Calu3 (cell line): Measurements from ENCODE around the gene TMPRSS13. TPM values are rescaled to one million over a fixed set of nuclear protein-coding genes. Genes with fewer than 3 reads are reported as not detected.

ENCODE experiments used
- BruUV-seq: library from RNA; stranded (reverse); fragments of 400-500 nt; replicated peaks from 2 replicates; lab custom pipeline; 2021; lab: Mats Ljungman, UMichigan
- CTCF ChIA-PET: fragments of 300-600 bp; sonication (Branson Sonifier 250); formaldehyde crosslinking; loops from one replicate; lab custom pipeline; 2022; ENCODE audit warnings: antibody characterized with exemption; lab: Charles Lee
- DNase-seq: peaks from one replicate; pipeline ENCODE4 v3.0.0; 2022
- H3K27ac Mint-ChIP-seq: one replicate; pipeline ENCODE4 v1.8.0; 2022; ENCODE audit warnings: mixed read lengths; ENCODE audit not compliant: unreplicated experiment
- H3K27me3 Mint-ChIP-seq: one replicate; pipeline ENCODE4 v1.8.0; 2022; ENCODE audit warnings: mixed read lengths; ENCODE audit not compliant: unreplicated experiment
- H3K36me3 Mint-ChIP-seq: one replicate; pipeline ENCODE4 v1.8.0; 2022; ENCODE audit warnings: mild to moderate bottlenecking, moderate library complexity, mixed read lengths; ENCODE audit not compliant: insufficient read depth, unreplicated experiment
- H3K4me1 Mint-ChIP-seq: one replicate; pipeline ENCODE4 v1.8.0; 2022; ENCODE audit warnings: mild to moderate bottlenecking, low read depth, mixed read lengths; ENCODE audit not compliant: unreplicated experiment
- H3K4me3 Mint-ChIP-seq: one replicate; pipeline ENCODE4 v1.8.0; 2022; ENCODE audit warnings: mild to moderate bottlenecking, low read depth, moderate library complexity, mixed read lengths; ENCODE audit not compliant: unreplicated experiment
- H3K9me3 Mint-ChIP-seq: one replicate; pipeline ENCODE4 v1.8.0; 2022; ENCODE audit warnings: low read depth, mixed read lengths; ENCODE audit not compliant: unreplicated experiment
- intact Hi-C: fragments of 100-400 bp; cut with micrococcal nuclease; formaldehyde crosslinking; loops from one replicate; pipeline ENCODE4 v1.10.0; 2022; ENCODE audit not compliant: unreplicated experiment
- total RNA-seq: library from RNA; stranded (reverse); gene quantifications from 2 replicates; pipeline ENCODE4 v1.2.3, GENCODE V29; 2022
- TF ChIP-seq, protein P1 (sequence below): fragments of 200-600 bp; IDR thresholded peaks from one replicate; pipeline ENCODE4 v1.8.0; 2022; ENCODE audit warnings: antibody characterized with exemption; ENCODE audit not compliant: unreplicated experiment

Gene TMPRSS13
- total RNA-seq, 1 experiment from 2014 or later: 2.3 TPM

DNA sequence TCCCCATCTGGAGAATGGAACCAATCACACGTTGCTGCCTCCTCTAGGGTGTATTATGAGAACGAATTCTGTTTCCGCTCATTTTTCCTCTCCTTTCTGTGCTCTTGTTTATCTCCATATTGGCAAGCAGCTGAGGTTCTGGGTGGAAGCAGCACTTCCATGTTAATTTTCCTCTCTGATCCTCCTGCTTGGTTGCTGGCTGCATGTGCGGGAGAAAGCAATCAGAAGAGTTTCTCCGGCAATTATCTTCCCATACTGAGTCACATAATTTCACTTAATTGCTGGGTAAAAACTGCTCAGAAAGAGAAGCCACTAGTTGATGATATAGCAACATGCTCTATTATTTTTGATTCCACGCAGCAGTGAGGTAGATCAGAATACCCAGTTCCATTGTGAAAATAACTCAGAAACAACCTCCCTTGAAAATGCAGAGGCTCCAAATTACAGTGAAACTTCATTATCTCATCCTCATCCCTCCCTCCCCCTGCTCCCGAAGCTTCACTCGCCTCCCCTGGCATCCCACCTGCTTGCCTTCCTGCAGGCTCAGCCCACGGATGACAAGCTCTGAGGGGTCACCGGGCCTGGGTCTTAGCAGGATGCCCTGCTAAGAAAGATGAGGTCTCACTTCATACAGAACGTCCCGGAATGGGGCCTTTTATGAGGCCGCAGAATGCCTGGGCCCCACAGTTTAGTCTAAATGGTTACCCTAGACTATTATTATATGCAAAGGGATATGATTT, 73.1 kb downstream of the TMPRSS13 start:
- Mint-ChIP-seq H3K27ac (no peak overlapping the region), H3K4me3 (no peak overlapping the region), H3K9me3 (peaks cover 7% of the 10 kb centered on the region), H3K27me3 (peaks cover 91% of the 10 kb centered on the region), H3K4me1 (no peaks in the 10 kb centered on the region), H3K36me3 (no peaks in the 10 kb centered on the region)
- CTCF ChIA-PET: no interaction called here
- no TSS peak for BruUV-seq
- intact Hi-C loops: no loop called here
- no peak for DNase-seq
- TF ChIP-seq, protein P1, sequence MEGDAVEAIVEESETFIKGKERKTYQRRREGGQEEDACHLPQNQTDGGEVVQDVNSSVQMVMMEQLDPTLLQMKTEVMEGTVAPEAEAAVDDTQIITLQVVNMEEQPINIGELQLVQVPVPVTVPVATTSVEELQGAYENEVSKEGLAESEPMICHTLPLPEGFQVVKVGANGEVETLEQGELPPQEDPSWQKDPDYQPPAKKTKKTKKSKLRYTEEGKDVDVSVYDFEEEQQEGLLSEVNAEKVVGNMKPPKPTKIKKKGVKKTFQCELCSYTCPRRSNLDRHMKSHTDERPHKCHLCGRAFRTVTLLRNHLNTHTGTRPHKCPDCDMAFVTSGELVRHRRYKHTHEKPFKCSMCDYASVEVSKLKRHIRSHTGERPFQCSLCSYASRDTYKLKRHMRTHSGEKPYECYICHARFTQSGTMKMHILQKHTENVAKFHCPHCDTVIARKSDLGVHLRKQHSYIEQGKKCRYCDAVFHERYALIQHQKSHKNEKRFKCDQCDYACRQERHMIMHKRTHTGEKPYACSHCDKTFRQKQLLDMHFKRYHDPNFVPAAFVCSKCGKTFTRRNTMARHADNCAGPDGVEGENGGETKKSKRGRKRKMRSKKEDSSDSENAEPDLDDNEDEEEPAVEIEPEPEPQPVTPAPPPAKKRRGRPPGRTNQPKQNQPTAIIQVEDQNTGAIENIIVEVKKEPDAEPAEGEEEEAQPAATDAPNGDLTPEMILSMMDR: no peak

DNA sequence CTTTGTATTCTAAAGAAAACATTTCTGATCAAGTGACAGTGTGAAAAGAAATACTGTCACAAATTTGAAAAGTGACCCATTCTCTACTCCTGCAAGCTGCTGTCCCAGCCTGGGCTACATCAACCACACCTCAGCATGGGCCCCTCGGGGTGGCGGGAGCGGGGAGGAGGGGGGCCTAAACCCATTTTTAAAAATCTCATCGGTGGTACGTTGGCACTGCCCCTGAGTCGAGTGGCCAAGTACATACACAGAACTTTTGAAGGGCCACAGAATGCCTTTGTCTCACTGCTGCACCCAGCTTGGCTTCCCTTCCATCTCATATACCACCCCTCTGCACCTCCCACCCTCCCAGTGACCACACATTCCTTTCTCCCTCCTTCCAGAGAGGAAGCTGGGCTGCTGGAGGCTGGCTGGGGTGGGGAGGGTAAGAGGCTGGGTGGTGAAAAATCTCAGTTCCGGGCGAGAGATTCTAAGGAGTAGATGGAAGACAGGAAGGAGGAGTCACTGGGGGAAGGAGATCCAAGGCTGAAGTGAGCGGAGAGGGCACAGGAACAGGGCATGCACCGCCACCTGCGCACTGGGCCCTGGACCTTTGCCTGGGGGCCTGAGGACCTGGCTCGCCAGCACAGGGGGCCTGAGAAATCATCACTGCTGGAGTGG, 73.9 kb downstream of the TMPRSS13 start:
- intact Hi-C loops: no loop called here
- TF ChIP-seq, protein P1: no peak
- CTCF ChIA-PET: interaction anchor here (0.6 kb wide), 1 partner anchor 52 kb away, joined by 4 read pairs; no protein-coding TSS in a partner anchor
- Mint-ChIP-seq H3K4me3 (no peak overlapping the region), H3K27ac (no peak overlapping the region), H3K36me3 (no peaks in the 10 kb centered on the region), H3K27me3 (peaks cover 84% of the 10 kb centered on the region), H3K4me1 (no peaks in the 10 kb centered on the region), H3K9me3 (peaks cover 7% of the 10 kb centered on the region)
- DNase-seq: no peak
- BruUV-seq: no TSS peak

DNA sequence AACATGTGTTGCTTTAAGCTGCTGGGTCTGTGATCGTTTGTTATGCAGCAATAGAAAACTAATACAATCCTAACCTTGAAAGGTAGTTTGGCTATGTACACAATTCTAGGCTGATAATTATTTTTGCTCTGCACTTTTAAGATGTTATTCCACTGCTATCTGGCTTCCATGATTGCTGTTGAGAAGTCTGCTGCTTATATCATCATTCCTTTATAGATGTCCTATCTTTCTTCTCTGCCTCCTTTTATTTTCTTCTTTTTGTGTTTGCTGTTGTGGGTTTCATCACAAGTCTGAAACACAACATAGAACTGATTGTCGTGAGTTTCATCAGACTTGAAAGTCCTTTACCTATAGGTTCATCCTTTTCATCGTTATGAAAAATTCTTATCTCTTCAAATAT, 76.9 kb downstream of the TMPRSS13 start:
- BruUV-seq: no TSS peak
- Mint-ChIP-seq H3K4me3 (no peak overlapping the region), H3K36me3 (no peaks in the 10 kb centered on the region), H3K27me3 (peaks cover 54% of the 10 kb centered on the region), H3K9me3 (peaks cover 7% of the 10 kb centered on the region), H3K27ac (no peak overlapping the region), H3K4me1 (no peaks in the 10 kb centered on the region)
- CTCF ChIA-PET: no interaction called here
- DNase-seq: no peak
- TF ChIP-seq, protein P1: no peak
- intact Hi-C loops: no loop called here

GRCh38 chr11:117851852-117852251, 77.3 kb downstream of the TMPRSS13 start:
- BruUV-seq: no TSS peak
- Mint-ChIP-seq H3K27ac (no peak overlapping the region), H3K4me3 (no peak overlapping the region), H3K27me3 (peaks cover 53% of the 10 kb centered on the region), H3K9me3 (peaks cover 7% of the 10 kb centered on the region), H3K36me3 (no peaks in the 10 kb centered on the region), H3K4me1 (no peaks in the 10 kb centered on the region)
- intact Hi-C loops: no loop called here
- DNase-seq: no peak
- CTCF ChIA-PET: no interaction called here
- TF ChIP-seq, protein P1: no peak
